Neural progenitor cell (in vitro differentiated cells): ENCODE data around the gene BAIAP2. TPM values are rescaled to one million over a fixed set of nuclear protein-coding genes. Genes with fewer than 3 reads are reported as not detected.

Source experiments
- DNase-seq: peaks from one replicate; pipeline ENCODE4 v3.0.0-alpha.2; 2016; ENCODE audit warnings: low spot score
- H2AFZ ChIP-seq: fragments of 200-600 bp; sonication (generic); replicated peaks from 2 replicates; pipeline ENCODE4 v1.6.1; 2016; ENCODE audit warnings: antibody characterized with exemption
- H3F3A ChIP-seq: fragments of 200-600 bp; sonication (generic); 2 replicates; pipeline ENCODE4 v1.6.1; 2016; ENCODE audit warnings: antibody characterized with exemption, low read depth
- H3K27ac ChIP-seq: fragments of 200-600 bp; sonication (generic); 2 replicates; pipeline ENCODE4 v1.5.1; 2016; ENCODE audit warnings: mild to moderate bottlenecking
- H3K27me3 ChIP-seq: fragments of 200-600 bp; sonication (generic); 2 replicates; pipeline ENCODE4 v1.6.1; 2016; ENCODE audit warnings: mild to moderate bottlenecking, moderate library complexity
- H3K36me3 ChIP-seq: fragments of 200-600 bp; sonication (generic); 2 replicates; pipeline ENCODE4 v1.5.1; 2016
- H3K4me1 ChIP-seq: fragments of 200-600 bp; sonication (generic); 2 replicates; pipeline ENCODE4 v1.6.1; 2016; ENCODE audit warnings: mixed run types
- H3K4me2 ChIP-seq: fragments of 200-600 bp; sonication (generic); 2 replicates; pipeline ENCODE4 v1.6.1; 2016
- H3K4me3 ChIP-seq: fragments of 200-600 bp; sonication (generic); 2 replicates; pipeline ENCODE4 v1.5.1; 2016
- H3K79me2 ChIP-seq: fragments of 200-600 bp; sonication (generic); 2 replicates; pipeline ENCODE4 v1.6.1; 2016; ENCODE audit warnings: low read depth
- H3K9ac ChIP-seq: fragments of 200-600 bp; sonication (generic); 2 replicates; pipeline ENCODE4 v1.6.1; 2016
- H3K9me3 ChIP-seq: fragments of 200-600 bp; sonication (generic); 2 replicates; pipeline ENCODE4 v1.5.1; 2016; ENCODE audit warnings: low read depth
- H4K20me1 ChIP-seq: fragments of 200-600 bp; sonication (generic); 2 replicates; pipeline ENCODE4 v1.6.1; 2016; ENCODE audit warnings: low read depth
- H3K27ac Mint-ChIP-seq: 3 replicates; pipeline ENCODE4 v1.8.0; 2021; ENCODE audit warnings: mixed read lengths
- H3K27me3 Mint-ChIP-seq: 2 replicates; pipeline ENCODE4 v1.8.0; 2022; ENCODE audit warnings: low read depth, mild to moderate bottlenecking, inconsistent platforms, moderate library complexity, mixed read lengths; ENCODE audit not compliant: insufficient read depth
- H3K36me3 Mint-ChIP-seq: 3 replicates; pipeline ENCODE4 v1.8.0; 2021; ENCODE audit warnings: mixed read lengths
- H3K4me1 Mint-ChIP-seq: 3 replicates; pipeline ENCODE4 v1.8.0; 2021; ENCODE audit warnings: mixed read lengths
- H3K4me3 Mint-ChIP-seq: 3 replicates; pipeline ENCODE4 v1.8.0; 2021; ENCODE audit warnings: mild to moderate bottlenecking, moderate library complexity, mixed read lengths
- H3K9me3 Mint-ChIP-seq: 3 replicates; pipeline ENCODE4 v1.8.0; 2020; ENCODE audit warnings: mixed read lengths
- EZH2 ChIP-seq: fragments of 200-600 bp; sonication (generic); IDR thresholded peaks from 2 replicates; pipeline ENCODE4 v1.6.1; 2017; ENCODE audit warnings: antibody characterized with exemption, mild to moderate bottlenecking, moderate library complexity
- EZH2phosphoT487 ChIP-seq: fragments of 200-600 bp; sonication (generic); IDR thresholded peaks from 2 replicates; pipeline ENCODE4 v1.6.1; 2017; ENCODE audit warnings: antibody characterized with exemption
- total RNA-seq: library from RNA; depleted of rRNA; stranded (reverse); fragments of >200 nt; gene quantifications from 2 replicates; pipeline ENCODE4 v1.2.3, GENCODE V29; 2015; ENCODE audit warnings: low replicate concordance
- TF ChIP-seq, protein P1 (sequence below): fragments of 200-600 bp; sonication (generic); IDR thresholded peaks from 2 replicates; pipeline ENCODE4 v1.5.1; 2017; ENCODE audit warnings: antibody characterized with exemption, mild to moderate bottlenecking

BAIAP2 gene
- total RNA-seq, 1 donor from 2014 or later: 15.6 TPM

DNA sequence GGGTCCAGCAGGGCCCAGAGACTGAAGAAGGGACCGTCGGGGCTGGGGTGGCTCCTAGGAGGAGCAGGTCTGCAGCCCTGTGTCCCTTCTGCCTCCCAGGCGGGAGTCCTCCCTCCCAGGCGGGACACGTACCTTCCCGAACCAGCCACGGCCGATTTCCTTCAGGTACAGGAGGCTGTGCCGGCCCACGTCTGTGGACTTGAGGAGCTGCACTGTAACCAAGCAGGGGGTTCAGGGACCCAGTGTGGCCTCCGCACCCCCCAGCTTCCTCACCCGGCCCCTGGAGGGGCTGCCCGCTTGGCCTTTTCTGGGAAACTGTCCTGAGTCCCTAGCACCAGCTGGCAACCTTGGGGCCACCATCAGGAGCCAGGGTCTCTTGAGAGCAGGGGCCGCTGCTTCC, 93.4 kb downstream of the BAIAP2 start:
- H3K9me3 Mint-ChIP-seq: no peaks in the 10 kb centered on the region
- no peaks in the 10 kb centered on the region for H3K27me3 ChIP-seq
- peaks cover 19% of the 10 kb centered on the region for H3K4me1 ChIP-seq
- H3K36me3 Mint-ChIP-seq: no peaks in the 10 kb centered on the region
- H3K27ac ChIP-seq: no peak overlapping the region
- H3K27ac Mint-ChIP-seq: no peak overlapping the region
- no peak overlapping the region for H2AFZ ChIP-seq
- H3K4me3 Mint-ChIP-seq: no peak overlapping the region
- no peaks in the 10 kb centered on the region for H3K9me3 ChIP-seq
- TF ChIP-seq EZH2phosphoT487 (no peak), EZH2 (no peak)
- TF ChIP-seq, protein P1, sequence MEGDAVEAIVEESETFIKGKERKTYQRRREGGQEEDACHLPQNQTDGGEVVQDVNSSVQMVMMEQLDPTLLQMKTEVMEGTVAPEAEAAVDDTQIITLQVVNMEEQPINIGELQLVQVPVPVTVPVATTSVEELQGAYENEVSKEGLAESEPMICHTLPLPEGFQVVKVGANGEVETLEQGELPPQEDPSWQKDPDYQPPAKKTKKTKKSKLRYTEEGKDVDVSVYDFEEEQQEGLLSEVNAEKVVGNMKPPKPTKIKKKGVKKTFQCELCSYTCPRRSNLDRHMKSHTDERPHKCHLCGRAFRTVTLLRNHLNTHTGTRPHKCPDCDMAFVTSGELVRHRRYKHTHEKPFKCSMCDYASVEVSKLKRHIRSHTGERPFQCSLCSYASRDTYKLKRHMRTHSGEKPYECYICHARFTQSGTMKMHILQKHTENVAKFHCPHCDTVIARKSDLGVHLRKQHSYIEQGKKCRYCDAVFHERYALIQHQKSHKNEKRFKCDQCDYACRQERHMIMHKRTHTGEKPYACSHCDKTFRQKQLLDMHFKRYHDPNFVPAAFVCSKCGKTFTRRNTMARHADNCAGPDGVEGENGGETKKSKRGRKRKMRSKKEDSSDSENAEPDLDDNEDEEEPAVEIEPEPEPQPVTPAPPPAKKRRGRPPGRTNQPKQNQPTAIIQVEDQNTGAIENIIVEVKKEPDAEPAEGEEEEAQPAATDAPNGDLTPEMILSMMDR: no peak
- H3F3A ChIP-seq: no peaks in the 10 kb centered on the region
- no peak overlapping the region for H3K9ac ChIP-seq
- no peaks in the 10 kb centered on the region for H4K20me1 ChIP-seq
- H3K36me3 ChIP-seq: no peaks in the 10 kb centered on the region
- no peaks in the 10 kb centered on the region for H3K27me3 Mint-ChIP-seq
- H3K4me2 ChIP-seq: no peak overlapping the region
- H3K4me3 ChIP-seq: no peak overlapping the region
- H3K79me2 ChIP-seq: no peaks in the 10 kb centered on the region
- no peak for DNase-seq
- H3K4me1 Mint-ChIP-seq: peaks cover 5% of the 10 kb centered on the region

GRCh38 chr17:81128774-81129173, 93.8 kb downstream of the BAIAP2 start:
- H3K9me3 Mint-ChIP-seq: no peaks in the 10 kb centered on the region
- Histone ChIP-seq H3K27ac (no peak overlapping the region), H3F3A (no peaks in the 10 kb centered on the region), H3K4me3 (no peak overlapping the region), H3K27me3 (no peaks in the 10 kb centered on the region), H3K9me3 (no peaks in the 10 kb centered on the region), H3K4me2 (no peak overlapping the region), H4K20me1 (no peaks in the 10 kb centered on the region), H2AFZ (no peak overlapping the region), H3K79me2 (no peaks in the 10 kb centered on the region), H3K36me3 (no peaks in the 10 kb centered on the region), H3K4me1 (peaks cover 19% of the 10 kb centered on the region), H3K9ac (no peak overlapping the region)
- TF ChIP-seq, protein P1: no peak
- TF ChIP-seq EZH2 (no peak), EZH2phosphoT487 (no peak)
- H3K4me1 Mint-ChIP-seq: peaks cover 5% of the 10 kb centered on the region
- H3K4me3 Mint-ChIP-seq: no peak overlapping the region
- no peak for DNase-seq
- H3K36me3 Mint-ChIP-seq: no peaks in the 10 kb centered on the region
- H3K27me3 Mint-ChIP-seq: no peaks in the 10 kb centered on the region
- H3K27ac Mint-ChIP-seq: no peak overlapping the region

DNA sequence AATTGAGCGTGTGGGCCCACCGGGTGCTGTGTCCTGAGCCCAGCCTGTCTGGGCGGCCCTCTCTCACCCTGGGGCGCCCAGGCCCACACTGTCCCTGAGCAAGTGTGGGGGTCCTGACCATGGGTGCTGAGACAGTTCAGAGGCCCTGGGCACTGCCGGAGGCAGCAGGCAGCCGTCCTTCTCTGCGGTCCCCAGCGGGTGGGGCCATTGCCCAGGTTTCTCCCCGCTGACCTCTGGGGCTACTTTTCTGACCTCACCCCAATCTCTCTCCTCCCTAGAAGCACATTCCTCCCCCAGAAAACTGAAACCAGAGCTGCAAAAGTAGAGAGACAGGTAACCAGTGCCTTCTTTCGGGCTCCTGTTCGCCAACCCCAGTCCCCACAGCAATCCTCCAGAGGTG, 94.3 kb downstream of the BAIAP2 start:
- no peaks in the 10 kb centered on the region for H3K79me2 ChIP-seq
- no peaks in the 10 kb centered on the region for H3K27me3 Mint-ChIP-seq
- no peak overlapping the region for H3K4me3 Mint-ChIP-seq
- H3K9me3 Mint-ChIP-seq: no peaks in the 10 kb centered on the region
- no peaks in the 10 kb centered on the region for H3F3A ChIP-seq
- no peak overlapping the region for H3K9ac ChIP-seq
- no peak overlapping the region for H2AFZ ChIP-seq
- no peak overlapping the region for H3K27ac ChIP-seq
- peaks cover 19% of the 10 kb centered on the region for H3K4me1 ChIP-seq
- no peak for TF ChIP-seq EZH2
- TF ChIP-seq, protein P1: peak; percentile 45
- H3K4me2 ChIP-seq: no peak overlapping the region
- peaks cover 5% of the 10 kb centered on the region for H3K4me1 Mint-ChIP-seq
- no peaks in the 10 kb centered on the region for H3K27me3 ChIP-seq
- peak; percentile 50 for DNase-seq
- no peaks in the 10 kb centered on the region for H4K20me1 ChIP-seq
- H3K9me3 ChIP-seq: no peaks in the 10 kb centered on the region
- H3K36me3 Mint-ChIP-seq: no peaks in the 10 kb centered on the region
- H3K4me3 ChIP-seq: no peak overlapping the region
- H3K36me3 ChIP-seq: no peaks in the 10 kb centered on the region
- peak overlapping the region; percentile 30 for H3K27ac Mint-ChIP-seq
